ENCODE data around the gene SUSD6. TPM values are rescaled to one million over a fixed set of nuclear protein-coding genes. Genes with fewer than 3 reads are reported as not detected.

SUSD6 gene
- total RNA-seq, 1 experiment from 2014 or later = 24.1 TPM

DNA sequence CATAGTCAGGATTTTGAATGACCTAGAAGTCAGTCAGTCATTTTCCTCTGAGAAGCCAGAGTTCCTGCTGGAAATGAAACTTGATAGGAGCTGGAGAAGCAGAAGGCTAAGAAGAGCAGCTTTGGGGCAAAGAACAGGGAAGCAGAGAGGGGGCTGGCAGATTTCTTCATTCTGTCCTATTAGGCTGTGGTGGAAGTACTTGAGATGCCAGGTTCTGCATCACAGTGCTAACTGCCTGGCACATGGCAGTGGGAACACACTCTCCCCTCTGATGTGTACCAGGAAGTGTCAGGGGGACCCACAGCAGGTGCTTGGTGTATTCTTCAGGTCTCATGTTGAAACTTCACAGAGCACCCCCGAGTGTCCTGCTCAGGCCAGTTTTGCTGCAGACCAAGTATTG is 61.0 kb downstream of the SUSD6 start:
- Histone ChIP-seq H3F3A (ENCODE audit: insufficient read depth, low read depth) (no peaks in the 10 kb centered on the region), H3K27ac (no peak overlapping the region), H3K79me2 (ENCODE audit: low read depth) (no peaks in the 10 kb centered on the region), H4K20me1 (ENCODE audit: insufficient read depth) (no peaks in the 10 kb centered on the region), H3K36me3 (ENCODE audit: low read depth) (no peaks in the 10 kb centered on the region), H3K9me2 (ENCODE audit: insufficient read depth) (no peaks in the 10 kb centered on the region), H3K27me3 (ENCODE audit: insufficient read depth, low read depth) (no peaks in the 10 kb centered on the region), H3K4me1 (replicated peaks; ENCODE audit: insufficient read depth) (no peaks in the 10 kb centered on the region), H2AFZ (no peak overlapping the region), H3K9me3 (ENCODE audit: insufficient read depth, low read depth) (no peaks in the 10 kb centered on the region), H3K4me3 (no peak overlapping the region), H3K4me2 (no peak overlapping the region)
- no TSS peak for BruUV-seq (replicated peaks)
- intact Hi-C loops (cut with micrococcal nuclease; ENCODE audit: unreplicated experiment) = no loop called here
- no peak for DNase-seq
- ChIA-PET POLR2A (ENCODE audit: unreplicated experiment) (interaction anchor here (0.7 kb wide), 2 partner anchors 59 to 62 kb away, joined by 5 read pairs; no protein-coding TSS in a partner anchor), CTCF (no interaction called here)
- no peak for TF ChIP-seq EZH2 (IDR thresholded peaks at IDR 0.05; ENCODE audit: low read depth)
- no peak for TF ChIP-seq CTCF (conservative IDR thresholded peaks at IDR 0.05)

- ChIA-PET CTCF (no interaction called here), POLR2A (ENCODE audit: unreplicated experiment) (no interaction called here)
- Histone ChIP-seq H3K4me3 (no peak overlapping the region), H3K27me3 (ENCODE audit: insufficient read depth, low read depth) (no peaks in the 10 kb centered on the region), H3K9me2 (ENCODE audit: insufficient read depth) (no peaks in the 10 kb centered on the region), H3K79me2 (ENCODE audit: low read depth) (no peaks in the 10 kb centered on the region), H3K27ac (no peak overlapping the region), H3F3A (ENCODE audit: insufficient read depth, low read depth) (no peaks in the 10 kb centered on the region), H3K9me3 (ENCODE audit: insufficient read depth, low read depth) (no peaks in the 10 kb centered on the region), H3K36me3 (ENCODE audit: low read depth) (no peaks in the 10 kb centered on the region), H4K20me1 (ENCODE audit: insufficient read depth) (no peaks in the 10 kb centered on the region), H2AFZ (no peak overlapping the region), H3K4me1 (replicated peaks; ENCODE audit: insufficient read depth) (no peaks in the 10 kb centered on the region), H3K4me2 (no peak overlapping the region)
- no TSS peak for BruUV-seq (replicated peaks)
- DNase-seq = no peak
- intact Hi-C loops (cut with micrococcal nuclease; ENCODE audit: unreplicated experiment) = no loop called here
- TF ChIP-seq EZH2 (IDR thresholded peaks at IDR 0.05; ENCODE audit: low read depth) (no peak), CTCF (conservative IDR thresholded peaks at IDR 0.05) (no peak)
Observed at GRCh38 chr14:69673104-69673503, 61.7 kb downstream of the SUSD6 start.

- no peaks in the 10 kb centered on the region for H4K20me1 ChIP-seq (ENCODE audit: insufficient read depth)
- no peak overlapping the region for H3K4me3 ChIP-seq
- H3F3A ChIP-seq (ENCODE audit: insufficient read depth, low read depth) = no peaks in the 10 kb centered on the region
- intact Hi-C loops (cut with micrococcal nuclease; ENCODE audit: unreplicated experiment) = no loop called here
- H3K4me1 ChIP-seq (replicated peaks; ENCODE audit: insufficient read depth) = no peaks in the 10 kb centered on the region
- H3K4me2 ChIP-seq = no peak overlapping the region
- H3K27ac ChIP-seq = no peak overlapping the region
- no peaks in the 10 kb centered on the region for H3K9me2 ChIP-seq (ENCODE audit: insufficient read depth)
- no peaks in the 10 kb centered on the region for H3K79me2 ChIP-seq (ENCODE audit: low read depth)
- no peaks in the 10 kb centered on the region for H3K36me3 ChIP-seq (ENCODE audit: low read depth)
- ChIA-PET POLR2A (ENCODE audit: unreplicated experiment) (interaction anchor here (0.6 kb wide), 1 partner anchor 16 kb away, joined by 5 read pairs; no protein-coding TSS in a partner anchor), CTCF (no interaction called here)
- H2AFZ ChIP-seq = no peak overlapping the region
- TF ChIP-seq EZH2 (IDR thresholded peaks at IDR 0.05; ENCODE audit: low read depth) (no peak), CTCF (conservative IDR thresholded peaks at IDR 0.05) (no peak)
- no peak for DNase-seq
- H3K27me3 ChIP-seq (ENCODE audit: insufficient read depth, low read depth) = no peaks in the 10 kb centered on the region
- no peaks in the 10 kb centered on the region for H3K9me3 ChIP-seq (ENCODE audit: insufficient read depth, low read depth)
- BruUV-seq (replicated peaks) = no TSS peak
Observed at GRCh38 chr14:69673578-69674305, 62.3 kb downstream of the SUSD6 start.

Measured in PC-9 (cell line).